Effector memory CD4-positive, alpha-beta T cell (primary cell): ENCODE data around the gene HSP90AB1.

Experiments used
- DNase-seq, 3 donors: peaks; one replicate each; pipeline ENCODE4 v3.0.0-alpha.2; 2020
- H3K27ac ChIP-seq: 2 replicates; pipeline ENCODE4 v1.7.0; 2013; ENCODE audit warnings: mild to moderate bottlenecking, low read length, moderate library complexity; ENCODE audit not compliant: insufficient read depth, poor library complexity, severe bottlenecking
- H3K27me3 ChIP-seq: replicated peaks from 2 replicates; pipeline ENCODE4 v1.7.0; 2013; ENCODE audit warnings: mild to moderate bottlenecking, low read length; ENCODE audit not compliant: insufficient read depth, control insufficient read depth, poor library complexity, severe bottlenecking
- H3K36me3 ChIP-seq: 2 replicates; pipeline ENCODE4 v1.7.0; 2013; ENCODE audit warnings: mild to moderate bottlenecking, low read length, moderate library complexity; ENCODE audit not compliant: control insufficient read depth, insufficient read depth
- H3K4me1 ChIP-seq: 2 replicates; pipeline ENCODE4 v1.7.0; 2013; ENCODE audit warnings: low read length, mild to moderate bottlenecking; ENCODE audit not compliant: control insufficient read depth, insufficient read depth, poor library complexity, severe bottlenecking
- H3K4me3 ChIP-seq: 2 replicates; pipeline ENCODE4 v1.7.0; 2013; ENCODE audit warnings: low read length, low read depth, mild to moderate bottlenecking; ENCODE audit not compliant: insufficient read depth, poor library complexity, severe bottlenecking
- H3K9me3 ChIP-seq: 2 replicates; pipeline ENCODE4 v1.7.0; 2013; ENCODE audit warnings: mild to moderate bottlenecking, low read length, moderate library complexity; ENCODE audit not compliant: control insufficient read depth

Gene HSP90AB1

DNA sequence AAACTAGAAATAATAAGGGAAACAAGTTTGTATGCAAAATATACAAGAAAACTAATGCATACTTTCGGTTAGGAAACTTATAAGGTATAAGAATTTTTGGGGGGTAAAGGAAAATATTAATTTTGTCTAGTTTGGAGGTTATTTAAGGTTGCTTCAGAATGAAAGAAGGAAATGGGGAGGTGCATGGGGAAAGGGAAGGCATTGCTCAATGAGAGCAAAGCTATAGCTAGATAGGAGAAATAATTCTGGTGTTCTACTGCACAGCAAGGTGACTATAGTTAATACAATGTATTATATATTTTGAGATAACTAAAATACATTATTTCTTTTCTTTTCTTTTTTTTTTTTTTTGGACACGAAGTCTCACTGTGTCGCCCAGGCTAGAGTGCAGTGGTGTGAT lies 35.6 kb upstream of the HSP90AB1 start:
- Histone ChIP-seq H3K4me1 (no peaks in the 10 kb centered on the region), H3K36me3 (no peaks in the 10 kb centered on the region), H3K9me3 (no peaks in the 10 kb centered on the region), H3K27me3 (no peaks in the 10 kb centered on the region), H3K27ac (no peak overlapping the region), H3K4me3 (no peak overlapping the region)
- no peak for DNase-seq

DNA sequence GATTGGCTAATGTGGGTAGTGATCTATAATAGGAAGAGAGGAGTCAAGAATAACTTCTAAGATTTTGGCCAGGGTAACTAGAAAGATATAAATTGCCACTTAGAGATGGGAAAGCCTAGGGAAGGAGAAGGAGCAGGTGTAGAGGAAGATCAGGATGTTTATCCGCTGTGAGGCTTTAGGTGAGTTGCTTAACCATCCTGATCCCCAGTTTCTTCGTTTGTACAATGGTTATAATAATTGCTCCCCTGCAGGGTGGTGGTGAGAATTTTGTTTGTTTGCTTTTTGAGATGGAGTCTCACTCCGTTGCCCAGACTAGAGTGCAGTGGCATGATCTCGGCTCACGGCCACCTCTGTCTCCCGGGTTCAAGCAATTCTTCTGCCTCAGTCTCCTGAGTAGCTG lies 32.6 kb upstream of the HSP90AB1 start:
- Histone ChIP-seq H3K27ac (no peak overlapping the region), H3K36me3 (no peaks in the 10 kb centered on the region), H3K4me3 (no peak overlapping the region), H3K27me3 (no peaks in the 10 kb centered on the region), H3K9me3 (no peaks in the 10 kb centered on the region), H3K4me1 (peaks cover 4% of the 10 kb centered on the region)
- DNase-seq, result no peak

DNA sequence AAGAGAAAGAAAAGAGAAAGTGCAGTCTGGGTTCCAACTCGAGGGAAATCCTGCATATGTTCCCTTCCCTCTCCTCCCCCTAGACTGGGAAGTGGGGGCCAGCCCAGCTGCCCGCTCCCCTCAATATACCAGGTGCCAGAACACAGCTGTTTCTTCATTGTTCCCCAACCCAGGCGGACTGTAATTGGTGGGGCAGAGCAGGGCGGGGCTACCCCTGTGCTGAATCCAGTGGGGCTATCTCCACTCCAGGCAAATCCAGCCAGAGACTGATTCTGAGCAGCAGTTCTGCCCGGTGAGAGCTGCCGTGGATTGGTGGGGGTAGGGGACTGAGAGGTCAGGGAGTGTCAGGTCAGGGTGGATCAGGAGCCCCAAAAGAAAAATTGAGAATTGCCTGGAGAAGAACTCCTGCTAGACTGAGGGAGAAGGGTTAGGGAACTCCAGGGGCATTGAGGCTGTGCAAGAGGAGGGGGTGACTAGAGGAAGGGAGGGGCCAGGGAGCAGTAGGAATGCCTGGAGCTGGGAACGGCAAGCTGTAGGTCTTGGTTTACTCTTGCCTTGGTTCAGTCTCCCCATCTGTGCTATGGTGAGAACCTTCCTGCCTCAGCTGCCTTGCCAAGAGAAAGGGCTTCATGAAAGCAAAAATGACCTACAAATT lies 30.1 kb upstream of the HSP90AB1 start, which contains the start of gene MYMX:
Gene MYMX (plus strand): TSS at position 250 of the 655 bp plus-strand sequence. CDS start 546 bp downstream, outside the sequence.
- no peak for DNase-seq
- no peak within 1 kb of the TSS for H3K4me3 ChIP-seq
- H3K4me1 ChIP-seq, result peaks cover 7% of the 10 kb centered on the region
- no peaks in the 10 kb centered on the region for H3K9me3 ChIP-seq
- H3K27me3 ChIP-seq, result peaks cover 4% of the 10 kb centered on the region
- no peak within 1 kb of the TSS for H3K27ac ChIP-seq
- no peaks in the 10 kb centered on the region for H3K36me3 ChIP-seq

DNA sequence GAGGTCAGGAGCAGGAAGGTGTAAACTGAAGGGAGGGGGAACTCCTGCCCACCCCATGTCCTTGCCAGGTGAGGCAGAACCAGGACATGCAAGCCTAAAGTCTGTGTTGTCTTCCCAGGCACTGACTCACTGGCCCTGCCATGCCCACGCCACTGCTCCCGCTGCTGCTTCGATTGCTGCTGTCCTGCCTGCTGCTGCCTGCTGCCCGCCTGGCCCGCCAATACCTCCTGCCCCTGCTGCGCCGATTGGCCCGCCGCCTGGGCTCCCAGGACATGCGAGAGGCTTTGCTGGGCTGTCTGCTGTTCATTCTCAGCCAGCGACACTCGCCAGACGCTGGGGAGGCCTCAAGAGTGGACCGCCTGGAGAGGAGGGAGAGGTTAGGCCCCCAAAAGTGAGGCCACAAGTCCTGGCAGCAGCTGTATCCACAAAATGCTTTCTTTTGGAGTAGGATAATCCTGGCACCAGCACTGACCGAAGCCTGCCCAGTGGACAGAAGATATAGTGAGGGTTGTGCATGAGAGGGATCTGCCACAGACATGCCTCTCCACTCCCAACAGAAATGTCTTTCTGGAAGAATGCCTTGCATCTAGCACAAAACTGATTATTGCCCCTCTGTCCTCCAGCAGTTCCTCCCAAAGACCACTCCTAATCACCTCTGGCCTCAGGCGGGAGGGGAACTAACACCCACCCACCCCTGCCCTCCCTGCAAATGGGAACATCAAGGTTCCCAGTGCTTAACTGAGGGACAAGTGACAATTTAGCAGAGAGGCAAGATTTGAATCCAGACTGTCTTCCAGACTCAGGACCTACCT lies 29.4 kb upstream of the HSP90AB1 start:
- Histone ChIP-seq H3K9me3 (no peaks in the 10 kb centered on the region), H3K4me3 (no peak overlapping the region), H3K36me3 (no peaks in the 10 kb centered on the region), H3K27me3 (peaks cover 4% of the 10 kb centered on the region), H3K4me1 (peaks cover 7% of the 10 kb centered on the region), H3K27ac (no peak overlapping the region)
- DNase-seq, result no peak

DNA sequence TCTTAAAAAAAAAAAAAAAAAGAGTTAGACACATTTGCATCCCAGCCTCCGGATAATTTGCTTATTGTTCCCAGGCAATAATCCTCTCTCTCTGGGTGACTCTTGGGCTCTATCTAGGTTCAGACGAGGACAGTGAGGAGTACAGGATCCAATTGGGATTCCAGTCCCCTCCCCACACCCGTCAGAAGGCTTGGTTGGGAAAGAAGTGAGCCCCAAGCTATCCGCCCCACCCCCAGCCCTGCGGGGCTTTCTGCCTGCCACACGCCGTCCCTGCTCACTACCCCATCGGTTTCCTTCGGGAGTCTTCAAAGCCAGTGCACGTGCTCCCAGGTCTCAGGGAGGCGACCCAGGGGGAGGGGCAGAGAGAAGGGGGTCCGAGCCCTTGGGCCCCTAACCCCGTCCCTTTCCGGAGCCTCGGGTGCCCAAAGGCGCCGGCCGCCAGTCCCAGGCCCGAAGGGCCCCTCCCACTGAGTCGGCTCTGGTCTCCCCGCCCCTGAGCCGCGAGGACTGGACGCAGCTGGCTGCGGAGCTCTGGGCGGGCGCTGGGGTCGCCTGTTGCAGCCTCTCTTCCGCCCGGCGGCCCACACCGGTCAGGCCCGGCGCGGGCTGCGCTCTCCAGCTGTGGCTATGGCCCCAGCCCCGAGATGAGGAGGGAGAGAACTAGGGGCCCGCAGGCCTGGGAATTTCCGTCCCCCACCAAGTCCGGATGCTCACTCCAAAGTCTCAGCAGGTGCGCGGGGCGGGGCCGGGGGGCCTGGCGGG lies 27.7 kb upstream of the HSP90AB1 start:
- Histone ChIP-seq H3K4me3 (peak overlapping the region; percentile 17), H3K27ac (no peak overlapping the region), H3K36me3 (no peaks in the 10 kb centered on the region), H3K9me3 (no peaks in the 10 kb centered on the region), H3K27me3 (peaks cover 4% of the 10 kb centered on the region), H3K4me1 (peaks cover 15% of the 10 kb centered on the region)
- DNase-seq, result no peak

DNA sequence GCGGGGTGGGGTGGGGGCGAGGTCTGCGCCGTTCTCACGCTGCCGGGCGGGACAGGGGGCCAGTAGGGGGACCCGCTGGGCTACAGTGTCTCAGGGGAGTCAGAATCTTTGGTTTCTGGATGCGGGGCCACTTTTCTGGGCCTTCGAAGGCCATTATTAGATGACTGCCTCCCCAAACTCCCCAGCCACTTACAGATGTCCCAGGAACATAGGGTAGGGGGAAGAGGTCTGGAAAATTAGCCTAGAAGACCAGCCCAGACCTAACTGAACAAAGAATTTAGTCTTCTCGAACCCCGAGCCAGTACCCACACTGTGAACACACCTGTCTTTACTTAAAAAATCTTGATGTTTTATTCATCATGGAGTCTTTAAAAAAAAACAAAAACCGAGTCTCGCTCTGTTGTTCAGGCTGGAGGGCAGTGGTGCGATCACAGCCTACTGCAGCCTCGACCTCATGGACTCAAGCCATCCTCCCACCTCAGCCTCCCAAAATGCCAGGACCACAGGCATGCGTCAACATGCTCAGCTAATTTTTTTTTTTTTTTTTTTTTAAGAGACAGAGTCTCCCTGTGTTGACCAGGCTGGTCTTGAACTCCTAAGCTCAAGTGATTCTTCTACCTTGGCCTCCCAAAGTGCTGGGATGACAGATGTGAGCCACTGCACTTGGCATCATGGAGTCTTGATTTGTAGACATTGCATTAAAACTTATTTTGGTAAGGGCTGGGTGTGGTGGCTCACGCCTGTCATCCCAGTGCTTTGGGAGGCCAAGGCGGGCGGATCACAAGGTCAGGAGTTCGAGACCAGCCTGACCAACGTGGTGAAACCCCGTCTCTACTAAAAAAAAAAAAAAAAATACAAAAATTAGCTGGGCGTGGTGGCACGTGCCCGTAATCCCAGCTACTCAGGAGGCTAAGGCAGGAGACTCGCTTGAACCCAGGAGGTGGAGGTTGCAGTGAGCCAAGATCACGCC lies 26.8 kb upstream of the HSP90AB1 start:
- no peak for DNase-seq
- no peak overlapping the region for H3K27ac ChIP-seq
- H3K27me3 ChIP-seq, result peaks cover 4% of the 10 kb centered on the region
- no peaks in the 10 kb centered on the region for H3K36me3 ChIP-seq
- H3K4me1 ChIP-seq, result peaks cover 18% of the 10 kb centered on the region
- H3K4me3 ChIP-seq, result no peak overlapping the region
- no peaks in the 10 kb centered on the region for H3K9me3 ChIP-seq

DNA sequence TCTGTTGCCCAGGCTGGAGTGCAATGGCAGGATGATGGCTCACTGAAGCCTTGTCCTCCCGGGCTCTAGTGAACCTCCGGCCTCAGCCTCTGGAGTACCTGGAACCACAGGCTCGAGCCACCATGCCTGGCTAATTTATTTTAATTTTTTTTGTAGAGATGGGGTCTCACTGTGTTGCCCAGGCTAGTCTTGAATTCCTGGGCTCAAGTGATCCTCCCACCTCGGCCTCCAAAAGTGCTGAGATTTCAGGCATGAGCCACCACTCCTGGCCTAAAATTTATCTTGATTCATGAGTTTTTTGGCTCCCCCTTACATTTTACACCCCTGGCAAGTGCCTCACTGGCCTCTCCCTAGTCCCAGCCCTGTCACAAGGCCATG lies 26.0 kb upstream of the HSP90AB1 start:
- DNase-seq, result no peak
- H3K4me3 ChIP-seq, result no peak overlapping the region
- H3K27me3 ChIP-seq, result peaks cover 4% of the 10 kb centered on the region
- H3K36me3 ChIP-seq, result no peaks in the 10 kb centered on the region
- H3K27ac ChIP-seq, result no peak overlapping the region
- H3K4me1 ChIP-seq, result peaks cover 18% of the 10 kb centered on the region
- H3K9me3 ChIP-seq, result no peaks in the 10 kb centered on the region

DNA sequence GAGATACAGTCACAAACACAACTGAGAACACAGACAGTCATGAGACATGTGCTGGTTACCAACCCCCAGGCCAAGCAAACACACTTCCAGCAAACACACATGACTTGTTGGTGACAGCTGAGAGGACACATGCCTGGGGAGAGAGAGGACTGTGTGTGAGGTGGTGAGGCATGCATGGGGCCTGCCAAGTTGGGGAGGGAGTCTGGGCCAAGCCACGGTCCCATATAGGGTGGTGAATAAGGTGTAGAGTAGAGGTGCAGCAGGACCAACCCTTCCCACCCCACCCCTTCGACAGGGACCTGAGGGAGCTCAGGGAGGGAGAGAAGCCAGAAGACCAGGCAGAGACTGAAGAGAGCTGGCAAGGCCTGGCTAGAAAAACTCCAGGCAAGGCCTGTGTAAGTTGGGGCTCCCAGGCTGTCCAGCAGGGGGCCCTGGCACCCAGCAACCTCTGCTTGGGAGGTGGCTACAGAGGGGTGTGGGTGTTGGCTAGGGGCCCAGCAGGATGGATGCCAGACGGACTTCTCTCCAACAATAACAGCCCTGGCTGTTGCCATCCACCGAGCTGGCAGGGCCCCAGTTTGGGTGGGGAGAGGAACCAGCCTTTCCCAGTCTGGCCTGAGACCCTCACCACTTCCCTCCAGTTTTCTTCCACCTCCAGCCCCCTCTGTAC lies 25.5 kb upstream of the HSP90AB1 start:
- Histone ChIP-seq H3K9me3 (no peaks in the 10 kb centered on the region), H3K4me3 (no peak overlapping the region), H3K27ac (no peak overlapping the region), H3K27me3 (peaks cover 4% of the 10 kb centered on the region), H3K4me1 (peaks cover 18% of the 10 kb centered on the region), H3K36me3 (no peaks in the 10 kb centered on the region)
- DNase-seq, result peak; percentile 45 to 66 (median 53)

DNA sequence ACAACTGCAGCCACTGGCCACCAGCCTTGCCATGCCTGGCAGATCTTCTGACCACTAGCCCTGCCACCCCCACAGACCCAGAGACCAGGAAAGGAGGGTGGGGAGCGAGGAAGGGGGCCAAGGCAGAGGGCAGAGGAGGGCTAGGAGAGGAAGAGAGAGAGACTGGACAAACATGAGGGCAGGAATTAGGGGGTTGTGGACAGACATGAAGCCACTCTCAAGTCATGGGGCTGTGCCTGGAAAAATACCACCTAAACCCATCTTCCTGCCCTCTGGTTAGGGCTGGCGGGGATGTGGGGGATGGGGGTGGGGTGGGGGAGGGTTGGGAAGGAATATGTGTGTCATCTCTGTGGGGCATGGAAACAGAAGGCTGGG lies 25.0 kb upstream of the HSP90AB1 start:
- Histone ChIP-seq H3K36me3 (no peaks in the 10 kb centered on the region), H3K4me3 (no peak overlapping the region), H3K27ac (no peak overlapping the region), H3K4me1 (peaks cover 18% of the 10 kb centered on the region), H3K27me3 (peaks cover 4% of the 10 kb centered on the region), H3K9me3 (no peaks in the 10 kb centered on the region)
- no peak for DNase-seq
